ENCODE results near the gene ENPP7. TPM values are rescaled to one million over a fixed set of nuclear protein-coding genes. Genes with fewer than 3 reads are reported as not detected.
A peak's percentile ranks its signal among the peaks of the same experiment; 100 is the strongest.

Gene ENPP7
- total and polyA plus RNA-seq, 4 donors: 0.31 TPM; not detected in 3

- no peak overlapping the region for H3K27ac ChIP-seq (ENCODE audit: low read depth in 1 of 2, low read length in 1 of 2)
- H3K9ac ChIP-seq (ENCODE audit: insufficient read depth in 1 of 2, low read length in 2 of 2): no peak overlapping the region
- no peak for ATAC-seq (ENCODE audit: insufficient read depth, low FRiP score)
These were observed 2.3 kb downstream of the ENPP7 start for GRCh38 chr17:79732804-79733691.

GRCh38 chr17:79733692-79734070, 2.9 kb downstream of the ENPP7 start:
- Histone ChIP-seq H3K4me1 (ENCODE audit: control insufficient read depth in 5 of 5, insufficient read depth in 5 of 5, low read length in 5 of 5) (peaks cover 0 to 4% (median 0%) of the 10 kb centered on the region in 5 donors), H3K27me3 (ENCODE audit: control insufficient read depth in 3 of 3, insufficient read depth in 3 of 3, low read length in 2 of 3) (no peaks in the 10 kb centered on the region), H3K9me3 (ENCODE audit: control insufficient read depth in 4 of 4, insufficient read depth in 3 of 4, low read length in 3 of 4) (peaks cover 0 to 2% (median 0%) of the 10 kb centered on the region in 4 donors), H3K36me3 (ENCODE audit: control insufficient read depth in 4 of 4, insufficient read depth in 4 of 4, low read length in 4 of 4) (no peaks in the 10 kb centered on the region), H3K4me3 (no peak overlapping the region), H3K27ac (ENCODE audit: low read depth in 1 of 2, low read length in 1 of 2) (no peak overlapping the region), H3K9ac (ENCODE audit: insufficient read depth in 1 of 2, low read length in 2 of 2) (no peak overlapping the region)
- no peak for TF ChIP-seq CTCF (IDR thresholded peaks at IDR 0.05; ENCODE audit: control extremely low read depth, extremely low read depth)
- WGBS, 2 donors: 89 to 91% methylated on average over 9 of the region's 9 CpGs
- ATAC-seq (ENCODE audit: insufficient read depth, low FRiP score) (no peak), DNase-seq (no peak)

More at GRCh38 chr17:79732804-79733691, 2.3 kb downstream of the ENPP7 start:
- Histone ChIP-seq H3K27me3 (ENCODE audit: control insufficient read depth in 3 of 3, insufficient read depth in 3 of 3, low read length in 2 of 3) (no peaks in the 10 kb centered on the region), H3K4me1 (ENCODE audit: control insufficient read depth in 5 of 5, insufficient read depth in 5 of 5, low read length in 5 of 5) (peaks cover 0 to 7% (median 0%) of the 10 kb centered on the region in 5 donors), H3K36me3 (ENCODE audit: control insufficient read depth in 4 of 4, insufficient read depth in 4 of 4, low read length in 4 of 4) (no peaks in the 10 kb centered on the region), H3K9me3 (ENCODE audit: control insufficient read depth in 4 of 4, insufficient read depth in 3 of 4, low read length in 3 of 4) (peaks cover 0 to 2% (median 0%) of the 10 kb centered on the region in 4 donors), H3K4me3 (no peak overlapping the region)
- no peak for TF ChIP-seq CTCF (IDR thresholded peaks at IDR 0.05; ENCODE audit: control extremely low read depth, extremely low read depth)
- DNase-seq: peak in 1 of 3 donors; percentile 46
- WGBS, 2 donors: 64 to 70% methylated on average over 35 of the region's 35 CpGs

GRCh38 chr17:79735096-79735495, 4.4 kb downstream of the ENPP7 start:
- ATAC-seq (ENCODE audit: insufficient read depth, low FRiP score): no peak
- H3K9me3 ChIP-seq (ENCODE audit: control insufficient read depth in 4 of 4, insufficient read depth in 3 of 4, low read length in 3 of 4): peaks cover 0 to 2% (median 0%) of the 10 kb centered on the region in 4 donors
- no peaks in the 10 kb centered on the region for H3K36me3 ChIP-seq (ENCODE audit: control insufficient read depth in 4 of 4, insufficient read depth in 4 of 4, low read length in 4 of 4)
- H3K4me1 ChIP-seq (ENCODE audit: control insufficient read depth in 5 of 5, insufficient read depth in 5 of 5, low read length in 5 of 5): peaks cover 0 to 3% (median 0%) of the 10 kb centered on the region in 5 donors
- H3K27ac ChIP-seq (ENCODE audit: low read depth in 1 of 2, low read length in 1 of 2): no peak overlapping the region
- H3K27me3 ChIP-seq (ENCODE audit: control insufficient read depth in 3 of 3, insufficient read depth in 3 of 3, low read length in 2 of 3): peaks cover 0 to 2% (median 0%) of the 10 kb centered on the region in 3 donors
- no peak for DNase-seq
- TF ChIP-seq CTCF (IDR thresholded peaks at IDR 0.05; ENCODE audit: control extremely low read depth, extremely low read depth): no peak
- WGBS, 2 donors: 96 to 97% methylated on average over 32 of the region's 32 CpGs
- H3K9ac ChIP-seq (ENCODE audit: insufficient read depth in 1 of 2, low read length in 2 of 2): no peak overlapping the region
- H3K4me3 ChIP-seq: no peak overlapping the region
